NCI-H526 (cell line): Measurements from ENCODE around the gene CORO2B.
A peak's percentile ranks its signal among the peaks of the same experiment; 100 is the strongest.

Experiments
- DNase-seq, 2 experiments: peaks; one replicate each; lab custom pipeline; 2025; lab: John Stamatoyannopoulos, UW

Gene CORO2B

DNA sequence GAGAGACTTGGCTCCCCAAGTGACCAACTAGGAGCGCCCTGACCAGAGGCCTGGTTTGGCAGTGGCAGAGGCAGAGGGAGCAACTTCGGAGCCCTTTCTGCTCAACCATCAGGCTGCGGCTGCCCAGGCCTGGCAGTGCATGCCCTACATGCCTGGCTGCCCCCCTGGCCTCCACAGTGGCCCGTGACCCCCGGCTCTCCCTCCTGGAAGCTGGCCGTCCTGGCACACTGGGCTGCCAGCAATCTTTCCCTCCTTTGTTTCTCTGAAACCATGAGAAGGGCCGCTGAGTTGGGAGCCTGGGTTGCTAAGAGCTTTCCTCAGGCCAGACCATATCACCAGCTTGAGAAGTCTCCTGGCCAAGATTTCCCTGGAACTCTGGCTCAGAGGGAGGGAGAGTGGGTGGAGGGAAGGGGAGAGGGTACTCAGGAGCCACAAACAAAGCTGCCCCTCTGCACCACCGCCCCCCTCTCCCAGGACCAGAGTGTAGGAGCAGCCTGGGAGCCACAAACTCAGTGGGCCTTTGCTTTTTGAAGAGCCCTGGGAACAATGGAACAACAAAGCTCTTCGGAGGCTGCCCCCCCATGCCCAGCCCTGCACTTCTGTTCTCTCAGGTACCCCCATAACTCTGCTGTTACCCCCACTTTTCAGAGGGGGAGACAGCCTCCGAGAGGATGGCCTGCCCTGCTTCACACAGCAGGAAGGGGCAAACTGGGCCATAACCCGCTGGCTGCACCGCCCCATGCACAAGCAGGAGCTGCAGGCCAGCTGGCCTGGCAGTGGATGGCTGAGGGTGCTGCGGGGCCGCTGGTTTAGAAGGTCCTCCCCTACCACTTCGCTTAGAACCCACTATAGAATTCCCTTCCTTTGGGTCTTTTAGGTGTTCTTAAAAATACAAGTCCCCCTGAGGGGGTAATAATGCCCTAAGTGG lies 11.3 kb downstream of the CORO2B start:
- no peak for DNase-seq

DNA sequence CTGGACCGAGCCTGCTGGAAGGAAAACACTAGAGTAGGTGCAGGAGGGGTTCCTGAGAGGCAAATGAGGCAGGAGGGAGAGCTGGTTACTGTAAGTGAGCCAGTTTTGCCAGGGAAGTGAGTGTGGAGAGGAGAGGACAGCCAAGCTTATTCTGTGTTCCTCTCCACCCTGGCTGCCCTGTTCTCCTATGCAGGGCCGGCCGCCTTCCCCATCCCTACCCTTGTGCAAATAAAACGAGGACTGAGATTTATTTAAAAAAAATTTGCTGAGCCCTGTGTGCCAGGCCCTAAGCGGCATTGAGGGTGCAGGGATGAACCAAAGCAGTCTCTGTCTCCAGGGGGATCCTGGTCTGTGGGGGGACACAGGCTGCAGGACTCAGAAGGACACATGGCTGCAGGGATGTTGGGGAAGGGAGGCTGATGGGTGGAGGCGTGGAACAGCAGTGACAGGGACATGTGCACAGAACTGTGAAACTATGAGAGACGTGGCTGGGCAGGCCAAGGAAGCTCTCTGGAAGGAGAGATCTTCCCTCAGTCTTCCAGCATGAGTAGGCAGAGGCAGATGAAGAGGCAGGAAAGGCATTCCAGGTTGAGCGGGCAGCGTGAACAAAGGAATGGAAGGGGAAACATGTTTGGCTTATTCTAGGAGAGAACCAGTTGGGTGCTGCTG lies 12.1 kb downstream of the CORO2B start:
- peak in 1 of 2 experiments; percentile 48 for DNase-seq

- no peak for DNase-seq
Observed at GRCh38 chr15:68592054-68592453, 13.3 kb downstream of the CORO2B start.

GRCh38 chr15:68592544-68592943 lies 13.8 kb downstream of the CORO2B start:
- no peak for DNase-seq

GRCh38 chr15:68593341-68593740 lies 14.5 kb downstream of the CORO2B start:
- no peak for DNase-seq

DNA sequence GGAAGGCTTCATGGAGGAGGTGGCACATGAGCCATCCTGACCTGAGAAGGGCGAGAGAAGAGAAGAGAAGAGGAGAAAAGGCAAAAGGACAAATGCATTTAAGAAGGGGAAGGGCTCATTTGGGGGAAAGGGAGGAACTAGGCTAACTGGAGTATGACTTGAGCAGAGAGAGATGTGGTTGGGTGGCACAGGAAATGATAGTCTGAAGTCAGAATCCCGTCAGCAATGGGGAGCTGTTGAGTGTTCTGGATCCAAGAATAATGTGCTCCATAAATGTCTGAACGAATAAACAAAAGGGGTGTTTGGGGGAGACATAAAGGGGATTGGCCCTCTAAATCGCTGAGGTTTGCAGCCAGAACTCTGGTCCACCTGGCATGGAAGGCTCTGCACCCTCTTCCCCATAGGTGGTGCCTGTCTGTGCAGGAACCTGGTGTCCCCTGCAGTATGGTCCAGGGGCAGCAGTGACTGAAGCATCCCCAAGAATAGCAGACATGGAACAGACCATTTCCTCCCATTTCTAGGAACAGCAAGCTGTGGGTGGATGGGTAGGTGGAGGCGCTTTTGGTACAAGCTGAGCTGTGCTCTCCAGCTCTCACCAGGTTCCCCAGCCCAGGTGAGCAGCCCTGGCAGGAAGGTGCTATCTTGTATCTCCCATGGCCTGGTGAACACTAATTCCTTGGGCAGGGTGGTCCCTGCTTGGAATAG lies 15.2 kb downstream of the CORO2B start:
- DNase-seq = no peak

DNA sequence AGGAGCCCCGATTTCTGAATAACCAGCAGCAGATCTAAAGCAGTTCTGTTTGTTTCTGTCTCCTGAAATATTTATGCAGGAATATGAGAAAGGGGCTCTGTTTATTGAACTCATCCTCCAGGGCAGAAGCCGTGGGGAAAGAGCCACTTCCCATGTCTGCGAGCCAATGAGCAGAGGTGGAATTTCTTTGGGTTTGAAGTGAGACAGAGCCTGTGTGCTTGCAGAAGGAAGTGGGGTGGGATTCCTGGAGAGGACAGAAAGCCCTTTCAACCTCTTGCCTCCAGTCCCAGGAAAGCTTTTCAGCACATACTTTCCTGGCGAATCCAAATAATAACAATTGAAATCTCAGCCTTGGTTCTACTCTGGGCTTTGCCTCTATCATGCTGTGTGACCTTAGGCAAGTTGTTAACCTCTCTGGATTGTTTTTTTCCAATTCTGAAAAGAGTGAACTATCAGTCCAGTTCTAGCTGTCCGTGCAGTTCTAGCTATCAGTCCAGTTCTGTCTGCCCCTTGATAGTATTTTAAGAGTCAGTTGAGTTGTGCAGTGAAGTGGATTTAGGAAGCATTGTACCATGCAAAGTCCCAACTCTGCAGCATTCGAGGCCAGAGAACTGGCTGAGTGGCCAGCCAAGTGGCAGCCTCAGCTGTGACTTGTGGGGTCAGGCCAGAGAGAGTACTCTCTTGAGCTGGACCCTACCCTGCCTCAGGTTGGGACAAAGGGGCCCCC lies 15.9 kb downstream of the CORO2B start:
- no peak for DNase-seq

- no peak for DNase-seq
Observed at GRCh38 chr15:68595260-68595564, 16.4 kb downstream of the CORO2B start.

DNA sequence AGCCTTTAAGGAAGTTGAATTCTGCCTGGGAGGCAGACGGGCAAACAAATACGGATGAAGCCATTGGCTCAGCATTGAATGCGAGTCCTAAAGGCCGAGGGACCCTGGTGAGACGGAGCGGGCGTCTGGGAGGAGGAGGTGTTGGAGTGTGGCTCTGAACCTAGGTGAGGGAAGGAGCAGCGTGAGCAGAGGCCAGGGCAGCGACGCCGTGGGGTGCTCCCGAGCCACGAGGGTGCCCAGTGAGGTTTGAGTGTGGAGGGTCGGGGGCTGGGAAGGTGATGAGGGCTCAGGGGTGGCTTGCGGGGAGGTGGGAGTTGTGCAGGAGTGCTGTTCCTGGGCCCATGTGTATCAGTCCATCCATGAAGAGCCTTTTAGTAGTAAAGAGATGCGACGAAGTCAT lies 17.0 kb downstream of the CORO2B start:
- no peak for DNase-seq

GRCh38 chr15:68596691-68597090 lies 17.9 kb downstream of the CORO2B start:
- DNase-seq = no peak

DNA sequence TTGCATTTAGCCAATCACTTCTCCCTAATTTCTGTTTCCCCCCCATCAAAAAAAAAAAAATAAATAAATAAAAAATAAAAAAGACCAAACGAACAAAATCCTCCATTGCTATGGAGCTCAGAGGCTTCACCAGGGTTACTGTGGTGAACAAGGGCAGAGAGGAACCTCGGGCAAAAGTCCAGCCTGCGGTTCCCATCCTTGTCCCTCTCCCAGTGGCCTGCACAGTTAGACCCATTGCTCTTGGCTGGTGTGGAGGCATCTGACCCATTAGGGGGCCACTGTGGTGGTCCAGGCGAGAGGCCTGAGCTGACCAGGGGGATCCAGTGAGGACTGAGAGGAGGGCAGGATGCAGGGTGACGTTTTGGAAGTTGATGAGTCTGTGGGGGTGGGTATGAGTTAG lies 18.8 kb downstream of the CORO2B start:
- DNase-seq = no peak

DNA sequence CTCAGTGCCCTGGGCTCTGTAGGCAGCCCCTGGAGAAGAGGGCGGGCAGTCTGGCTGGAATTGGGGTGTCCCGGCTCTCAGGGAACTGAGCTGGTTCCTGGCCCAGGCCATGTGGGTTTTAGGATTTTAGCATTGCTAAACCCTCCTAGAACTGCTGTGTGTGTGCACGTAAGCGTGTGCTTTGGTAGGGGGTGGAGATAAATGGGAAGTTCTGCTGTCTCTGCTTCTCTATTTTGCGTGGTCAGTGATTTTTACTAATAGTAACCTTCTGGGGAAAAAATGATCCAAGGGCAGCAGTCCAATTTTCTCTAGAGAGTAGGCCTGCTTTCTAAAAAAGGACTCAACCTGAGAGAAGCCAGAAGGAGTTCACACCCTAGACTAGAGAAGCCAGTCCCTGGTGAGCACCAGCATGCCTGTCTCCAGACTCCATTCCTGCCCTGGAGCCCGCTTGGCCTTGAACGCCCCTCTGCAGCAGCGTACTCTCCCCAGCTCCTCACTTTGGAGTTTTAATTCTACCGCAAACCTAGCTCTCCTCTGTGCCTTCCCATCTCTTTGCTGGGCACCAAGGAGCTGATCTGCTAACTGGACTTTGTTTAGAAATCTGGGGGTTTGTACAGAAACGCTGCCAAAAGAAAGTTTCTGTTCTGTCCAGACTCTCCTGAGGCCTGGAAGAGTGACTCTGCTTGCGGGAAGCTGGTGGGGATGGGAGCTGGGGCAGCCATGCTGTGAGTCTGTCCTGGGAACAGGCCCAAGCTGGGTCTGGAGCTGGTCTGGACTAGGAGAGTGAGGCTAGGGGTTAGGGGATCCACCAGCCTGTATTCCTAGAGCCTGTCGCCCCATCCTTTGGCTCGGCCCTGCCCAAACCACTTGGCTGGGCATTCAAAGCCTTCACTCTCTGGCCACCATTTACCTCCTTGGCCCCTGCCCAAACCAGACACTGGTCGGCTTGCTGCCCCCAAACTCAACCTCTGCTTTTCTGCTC lies 19.7 kb downstream of the CORO2B start:
- no peak for DNase-seq

- no peak for DNase-seq
Observed at GRCh38 chr15:68599153-68599545, 20.4 kb downstream of the CORO2B start.

DNA sequence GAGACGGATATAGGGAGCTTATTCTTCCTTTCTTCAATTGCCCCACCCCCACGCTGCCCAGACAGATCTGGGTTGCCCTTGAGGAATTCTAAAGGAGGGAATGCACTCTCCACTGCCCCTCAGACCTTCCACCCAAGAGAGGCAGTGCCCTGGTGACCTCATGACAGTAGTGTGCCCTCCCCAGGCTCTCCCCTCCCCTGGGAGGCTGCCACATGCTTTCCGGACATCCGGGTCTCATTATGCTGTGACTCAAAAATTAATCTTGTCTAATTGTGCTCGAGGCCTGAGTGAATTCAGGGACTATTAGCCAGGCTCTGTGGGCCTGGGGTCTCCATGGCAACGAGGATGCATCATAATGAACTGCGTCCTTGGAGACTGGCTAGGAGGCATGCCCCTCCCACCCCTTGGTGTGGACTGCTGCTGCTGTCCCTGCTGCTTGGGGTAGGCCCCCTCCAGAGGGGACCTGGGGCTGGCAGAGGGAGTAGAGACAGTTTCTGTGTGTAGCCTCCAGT lies 20.8 kb downstream of the CORO2B start:
- peak; percentile 22 to 49 for DNase-seq

DNA sequence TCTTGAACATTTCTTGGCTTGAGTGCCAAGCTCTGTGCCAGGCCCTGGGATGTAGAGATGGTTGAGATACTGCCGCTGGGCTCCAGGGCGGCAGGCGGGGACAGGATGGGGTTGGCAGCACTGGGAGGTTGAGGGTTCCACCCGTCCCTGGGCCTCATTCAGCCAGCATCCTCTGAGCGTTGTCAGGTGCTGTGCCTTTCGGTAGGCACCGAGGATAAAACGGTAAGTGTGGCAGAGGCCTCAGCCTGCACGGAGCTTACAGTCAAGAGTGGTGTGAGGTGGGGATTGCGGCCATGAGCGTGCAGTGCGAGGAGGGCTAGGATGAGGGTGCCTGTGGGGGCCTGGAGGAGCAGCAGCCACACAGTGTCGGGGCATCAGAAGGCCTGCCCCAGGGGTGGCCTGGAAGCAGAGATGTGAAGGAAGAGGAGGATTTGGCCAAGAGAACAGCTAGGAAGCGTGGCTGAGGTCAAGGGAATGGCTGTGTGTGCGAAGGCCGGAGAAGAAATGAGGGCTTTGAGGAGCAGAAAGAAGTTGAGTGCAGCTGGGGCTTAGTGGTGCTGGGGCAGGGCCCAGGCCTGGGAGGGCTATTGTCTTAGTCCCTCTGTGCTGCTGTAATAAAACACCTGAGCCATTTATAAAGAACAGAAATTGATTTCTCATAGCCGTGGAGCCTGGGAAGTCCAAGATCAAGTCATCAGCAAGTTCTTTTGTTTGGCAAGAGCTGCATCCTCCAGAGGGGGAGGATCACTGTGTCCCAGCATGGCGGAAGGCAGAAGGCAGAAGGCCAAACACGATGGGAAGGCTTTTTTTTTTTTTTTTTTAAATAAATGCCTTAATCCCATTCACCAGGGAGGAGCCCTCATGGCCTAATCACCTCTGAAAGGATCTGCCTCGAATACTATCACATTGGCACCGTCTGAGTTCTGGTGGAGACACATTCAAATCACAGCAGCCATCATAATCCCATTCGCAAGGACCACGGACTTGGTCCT lies 22.7 kb downstream of the CORO2B start:
- no peak for DNase-seq

- DNase-seq = no peak
Observed at GRCh38 chr15:68602459-68603215, 23.8 kb downstream of the CORO2B start.

GRCh38 chr15:68603216-68603595 lies 24.4 kb downstream of the CORO2B start:
- DNase-seq = no peak

GRCh38 chr15:68603951-68604350 lies 25.2 kb downstream of the CORO2B start:
- no peak for DNase-seq
